Left cardiac atrium (tissue), 4 donors: ENCODE results near the gene NFATC1. TPM values are rescaled to one million over a fixed set of nuclear protein-coding genes. Genes with fewer than 3 reads are reported as not detected.

Source experiments
- ATAC-seq, 2 donors: fragments of 200-7000 bp; cut with Tn5 transposase; one replicate each; pipeline ENCODE4 v1.9.1; 2020; ENCODE audit warnings: mild to moderate bottlenecking in 2 of 2, moderate library complexity in 2 of 2
- DNase-seq: peaks from one replicate; pipeline ENCODE4 v3.0.0-alpha.2; 2020
- intact Hi-C, 2 donors: fragments of 100-400 bp; cut with DNase I; formaldehyde crosslinking; loops; one replicate each; pipeline versions ENCODE4 v1.14.1 to v1.15.1; 2022 to 2023
- total RNA-seq, 2 donors: library from RNA; stranded (reverse); fragmentation: NEBNext Ultra II Directional; extraction: Animal tissue kit (Norgen Biotek cat#: 25700); gene quantifications; one replicate each; pipeline ENCODE4 v1.2.1, GENCODE V29; 2021
- donor health status: DM: no; HTN: yes; CAD: no.
- donor health status: DM: no; HTN: yes; CAD: no; lungs with severe emphysema.
- donor health status: DM: yes; HTN: yes; CAD: no.
- donor health status: Dilated cardiomyopathy.

The NFATC1 gene
- total RNA-seq, 2 donors from 2014 or later: 17.1 to 18.9 TPM

DNA sequence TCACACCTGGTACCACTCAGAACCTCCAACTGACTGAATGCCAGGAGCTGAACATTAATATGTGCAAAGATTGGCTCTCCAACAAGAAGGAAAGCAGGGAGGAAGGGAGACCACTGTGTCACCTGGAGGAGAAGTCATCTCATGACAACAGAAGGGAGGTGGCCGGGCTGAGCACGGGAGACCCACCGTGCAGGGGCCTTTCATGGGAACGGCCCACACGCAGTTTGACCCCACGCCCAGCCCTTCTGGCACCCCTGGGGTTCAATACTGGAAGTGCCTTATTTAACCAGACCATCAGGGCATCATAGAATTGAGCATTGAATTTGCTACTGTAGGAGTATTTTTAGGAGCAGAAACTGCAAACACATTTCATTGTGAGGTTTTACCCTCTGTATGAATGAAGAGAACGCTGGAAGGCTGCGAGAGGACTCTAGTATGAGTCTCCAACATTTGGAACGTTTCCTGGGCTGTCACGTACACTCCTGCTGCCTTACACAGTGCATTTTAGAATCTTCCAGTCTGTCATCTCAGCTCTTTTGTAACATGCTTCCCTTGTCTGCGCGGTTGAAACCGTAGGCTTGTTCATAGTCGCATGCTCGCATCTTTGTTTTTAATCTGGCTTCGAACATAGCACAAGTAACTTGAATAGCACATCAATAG lies 132.1 kb downstream of the NFATC1 start:
- intact Hi-C loops: loop anchor here (2.0 to 10.0 kb wide), 6 partner anchors 63 to 150 kb away; partner anchors contain the start of gene NFATC1 (in 1 of the 2)
- DNase-seq: no peak
- ATAC-seq: no peak

DNA sequence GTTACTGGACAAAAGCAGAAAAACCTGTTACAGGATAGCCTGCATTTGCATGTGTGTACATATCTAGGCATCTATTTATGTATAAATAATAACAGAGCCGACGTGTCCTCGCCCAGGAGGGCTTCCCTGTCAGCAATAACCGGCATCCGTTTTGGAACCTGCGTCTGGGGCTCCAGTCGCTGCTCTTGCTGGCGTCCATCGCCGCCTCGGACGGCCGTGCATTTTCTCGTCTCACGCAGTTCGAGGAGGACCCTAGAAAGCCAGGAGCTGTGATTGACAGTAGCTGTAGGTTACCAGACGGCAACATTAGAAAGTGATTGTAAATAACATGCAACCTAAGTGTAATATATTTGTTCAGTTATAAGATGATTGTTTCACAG lies 132.6 kb downstream of the NFATC1 start:
- no peak for DNase-seq
- intact Hi-C loops: loop anchor here (2.0 to 10.0 kb wide), 6 partner anchors 64 to 151 kb away; partner anchors contain the start of gene NFATC1 (in 1 of the 2)
- ATAC-seq: no peak

DNA sequence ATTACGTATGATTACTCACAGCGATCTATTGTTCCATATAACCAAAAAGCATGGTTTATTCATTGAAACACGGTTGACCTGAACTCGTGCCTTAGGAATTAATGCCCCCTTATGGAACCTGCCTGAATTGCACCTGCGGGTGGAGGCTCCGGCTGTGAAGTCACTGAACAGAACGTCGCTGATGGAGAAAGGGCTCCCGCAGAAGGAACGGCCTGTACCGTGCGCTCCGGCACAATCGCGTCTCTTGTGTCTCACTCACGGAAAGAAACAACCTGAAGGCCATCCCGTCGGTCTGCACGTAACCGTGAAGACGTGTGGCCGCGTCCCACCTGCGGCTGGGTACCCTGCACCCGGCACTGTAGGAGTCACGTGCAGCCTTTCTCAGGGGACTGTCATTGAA lies 133.1 kb downstream of the NFATC1 start:
- DNase-seq: no peak
- ATAC-seq: peak; percentile 26 to 33
- intact Hi-C loops: loop anchor here (2.0 to 10.0 kb wide), 6 partner anchors 64 to 152 kb away; partner anchors contain the start of gene NFATC1 (in 1 of the 2)

DNA sequence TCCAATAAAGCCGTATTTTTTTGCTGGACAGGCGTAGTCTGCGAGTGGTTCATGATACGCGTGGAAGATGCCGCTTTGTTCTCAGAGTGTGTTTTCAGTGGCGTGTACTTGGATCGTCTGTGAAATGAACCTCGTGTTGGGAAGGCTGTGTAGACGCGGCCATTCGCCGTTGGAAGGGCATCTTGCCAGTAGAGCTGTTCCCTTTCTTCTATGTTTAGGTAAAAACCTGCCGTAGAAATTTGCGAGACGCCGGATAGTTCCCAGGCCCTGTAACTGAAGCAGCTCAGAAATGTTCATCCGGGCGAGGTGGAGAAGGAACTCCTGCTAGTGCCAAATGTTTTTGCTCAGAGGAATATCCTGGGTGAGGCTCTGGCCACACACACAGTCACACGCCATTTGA lies 133.6 kb downstream of the NFATC1 start:
- ATAC-seq: no peak
- intact Hi-C loops: loop anchor here (2.0 to 10.0 kb wide), 6 partner anchors 64 to 152 kb away; partner anchors contain the start of gene NFATC1 (in 1 of the 2)
- DNase-seq: no peak

DNA sequence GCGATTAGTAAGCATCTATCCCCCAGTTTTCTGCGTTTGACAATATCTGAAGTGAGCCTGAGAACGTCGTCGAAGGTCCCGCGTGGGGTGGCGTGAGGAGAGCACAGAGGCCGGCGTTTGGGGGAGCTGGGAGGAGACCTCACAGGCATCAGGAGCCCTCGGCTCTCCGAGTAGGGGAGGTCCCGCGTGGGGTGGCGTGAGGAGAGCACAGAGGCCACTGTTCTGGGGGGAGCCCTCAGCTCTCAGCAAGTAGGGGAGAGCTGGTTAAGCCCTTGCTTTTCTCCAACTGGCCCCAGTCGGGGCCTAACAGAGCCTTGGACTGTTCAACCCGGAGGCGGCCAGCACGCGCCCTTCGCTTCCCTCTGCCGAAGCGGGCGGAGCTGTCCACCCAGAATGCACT lies 134.3 kb downstream of the NFATC1 start:
- intact Hi-C loops: loop anchor here (2.0 to 10.0 kb wide), 7 partner anchors 65 to 153 kb away; partner anchors contain the start of gene NFATC1 (in 1 of the 2)
- no peak for ATAC-seq
- no peak for DNase-seq

DNA sequence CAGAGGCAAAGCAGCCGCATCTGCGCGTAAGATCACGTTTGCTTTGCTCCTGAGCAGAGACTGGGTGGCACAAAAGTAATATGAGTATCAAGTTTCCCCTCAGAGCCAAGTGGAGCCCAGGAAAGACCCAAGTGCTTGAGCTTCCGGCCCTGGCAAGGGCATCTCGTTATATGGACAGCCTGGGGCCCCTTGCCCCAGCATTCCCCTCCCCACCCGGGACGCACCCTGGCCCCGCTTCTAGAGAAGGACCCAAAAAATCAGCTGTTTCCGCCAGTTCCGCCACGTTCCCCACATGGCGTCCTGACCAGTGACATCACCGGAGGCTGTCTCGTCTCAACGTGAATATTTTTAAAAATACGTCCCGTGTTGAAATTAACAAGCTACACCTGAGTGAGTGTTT lies 135.1 kb downstream of the NFATC1 start:
- ATAC-seq (no peak), DNase-seq (no peak)
- intact Hi-C loops: loop anchor here in 1 of 2 donors (10.0 kb wide), 1 partner anchor 64 kb away; no protein-coding TSS in a partner anchor

DNA sequence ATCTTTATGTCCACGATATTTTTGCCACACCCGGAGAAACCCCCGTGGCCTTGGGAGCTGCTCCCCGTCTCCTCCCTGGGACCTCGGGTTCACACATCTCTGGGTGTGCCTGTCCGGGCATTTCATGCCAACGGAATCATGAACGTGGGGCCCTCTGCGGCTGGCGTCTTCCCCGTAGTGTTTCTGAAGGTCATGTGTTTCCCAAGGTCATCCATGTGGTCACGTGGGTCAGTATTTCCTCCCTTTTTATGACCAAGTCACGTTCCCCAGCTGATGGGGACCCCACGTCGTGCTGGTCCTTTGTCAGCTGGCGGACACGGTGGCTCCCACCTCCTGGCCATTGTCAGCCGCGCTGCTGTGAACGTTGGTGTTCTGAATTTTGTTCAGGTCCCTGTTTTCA lies 135.7 kb downstream of the NFATC1 start:
- intact Hi-C loops: loop anchor here in 1 of 2 donors (10.0 kb wide), 1 partner anchor 63 kb away; no protein-coding TSS in a partner anchor
- ATAC-seq (no peak), DNase-seq (no peak)

DNA sequence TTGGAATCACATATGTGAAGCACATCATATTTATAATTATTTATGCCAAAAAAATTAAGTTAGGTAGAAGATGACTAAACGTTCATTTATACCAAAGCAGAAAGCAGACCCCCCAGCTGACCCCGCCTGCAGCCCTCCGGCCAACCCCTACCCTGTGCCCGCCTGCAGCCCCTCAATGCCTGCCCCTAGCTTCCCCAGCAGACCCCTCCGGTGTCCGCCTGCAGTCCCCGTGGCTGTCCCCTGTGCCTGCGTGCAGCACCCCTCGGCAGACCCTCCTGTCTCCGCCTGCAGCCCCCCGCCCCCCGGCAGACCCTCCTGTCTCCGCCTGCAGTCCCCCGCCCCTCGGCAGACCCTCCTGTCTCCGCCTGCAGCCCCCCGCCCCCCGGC lies 136.2 kb downstream of the NFATC1 start:
- intact Hi-C loops: loop anchor here in 1 of 2 donors (10.0 kb wide), 1 partner anchor 63 kb away; no protein-coding TSS in a partner anchor
- DNase-seq (no peak), ATAC-seq (no peak)

DNA sequence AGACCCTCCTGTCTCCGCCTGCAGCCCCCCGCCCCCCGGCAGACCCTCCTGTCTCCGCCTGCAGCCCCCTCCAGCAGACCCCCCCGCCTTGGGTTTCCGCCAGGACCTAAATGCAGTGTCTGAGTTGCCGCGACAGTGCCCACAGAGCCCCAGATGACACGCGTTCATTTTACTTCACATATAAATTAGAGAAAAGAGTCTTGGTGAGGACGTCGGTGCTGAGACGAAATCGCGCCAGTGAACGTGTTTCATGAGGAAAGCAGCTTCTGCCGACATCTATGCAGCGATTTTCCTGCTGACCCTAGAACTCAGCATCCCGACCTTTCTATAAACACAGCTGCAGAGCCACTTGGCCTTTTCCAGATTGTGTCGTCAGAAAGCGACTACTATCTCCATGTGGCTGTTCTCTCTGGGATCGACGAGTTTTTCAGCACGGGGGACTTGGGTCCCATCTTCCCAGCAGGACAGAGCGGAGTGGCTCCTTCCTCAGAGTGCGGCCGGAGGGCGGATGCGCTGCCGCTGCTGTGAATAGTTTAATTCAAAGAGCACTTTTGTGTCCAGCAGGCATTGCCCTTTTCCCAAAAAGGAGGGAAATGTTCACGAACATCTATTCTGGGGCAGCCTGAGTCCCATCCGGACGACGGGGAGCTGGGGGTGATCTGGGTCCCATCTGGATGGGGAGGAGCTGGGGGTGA lies 136.7 kb downstream of the NFATC1 start:
- intact Hi-C loops: loop anchor here in 1 of 2 donors (10.0 kb wide), 1 partner anchor 62 kb away; no protein-coding TSS in a partner anchor
- ATAC-seq (no peak), DNase-seq (no peak)

DNA sequence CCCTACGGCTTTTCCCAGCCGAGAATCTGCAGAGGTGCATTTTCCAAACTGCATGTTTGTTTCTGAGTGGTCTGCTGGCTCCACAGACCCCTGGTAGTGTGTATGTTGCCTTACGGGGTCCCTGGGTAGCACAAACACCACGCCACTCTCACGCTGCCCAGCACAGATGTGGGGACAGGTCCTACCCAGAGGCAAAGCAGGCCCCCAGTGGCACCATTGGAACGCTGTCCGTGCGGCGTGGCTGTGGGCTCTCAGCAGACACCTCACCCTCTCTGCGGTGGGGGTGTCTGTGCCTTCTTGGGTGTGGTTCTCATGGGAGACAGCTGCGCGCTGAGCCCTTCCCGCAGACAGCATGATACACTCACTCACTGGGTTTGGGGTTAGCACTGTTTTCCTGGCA lies 137.4 kb downstream of the NFATC1 start:
- intact Hi-C loops: loop anchor here in 1 of 2 donors (10.0 kb wide), 1 partner anchor 62 kb away; no protein-coding TSS in a partner anchor
- DNase-seq: no peak
- no peak for ATAC-seq

DNA sequence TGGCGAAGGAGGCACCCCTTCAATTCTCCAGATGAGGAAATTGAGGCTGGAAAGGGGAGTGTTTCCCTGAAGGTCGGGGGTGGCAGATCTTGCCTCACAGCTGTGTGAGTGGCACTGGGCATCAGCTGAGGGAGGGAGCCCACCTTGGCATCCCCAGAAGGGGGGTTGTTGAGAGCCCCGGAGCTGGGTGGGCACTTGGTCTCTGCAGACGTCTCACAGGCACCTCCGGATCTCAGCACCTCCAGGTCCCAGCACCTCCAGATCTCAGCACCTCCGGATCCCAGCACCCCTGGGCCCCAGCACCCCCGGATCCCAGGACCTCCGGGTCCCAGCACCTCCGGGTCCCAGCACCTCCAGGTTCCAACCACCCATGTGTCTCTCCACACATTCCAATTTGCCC lies 137.9 kb downstream of the NFATC1 start:
- ATAC-seq: no peak
- intact Hi-C loops: loop anchor here in 1 of 2 donors (10.0 kb wide), 1 partner anchor 61 kb away; no protein-coding TSS in a partner anchor
- DNase-seq: no peak

DNA sequence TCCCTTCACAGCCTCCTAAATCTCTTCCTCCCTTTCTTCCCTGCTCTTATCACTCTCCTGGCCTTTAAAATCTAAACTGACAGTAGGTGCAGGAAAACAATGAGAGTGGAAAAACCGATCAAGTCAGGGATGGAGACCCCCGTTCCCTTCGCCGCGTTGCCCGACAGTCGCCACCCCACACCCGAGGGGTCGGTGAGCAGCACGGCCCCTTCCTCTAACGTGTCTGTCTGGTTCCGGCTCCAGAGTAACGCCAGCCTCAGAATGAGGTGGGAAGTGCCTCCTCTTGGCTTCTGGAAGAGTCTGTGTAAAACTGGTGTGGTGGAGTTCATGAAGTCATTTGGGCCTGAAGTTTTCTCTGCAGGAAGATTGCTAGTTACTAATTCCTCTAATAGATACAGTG lies 138.6 kb downstream of the NFATC1 start:
- intact Hi-C loops: loop anchor here in 1 of 2 donors (10.0 kb wide), 1 partner anchor 60 kb away; no protein-coding TSS in a partner anchor
- no peak for DNase-seq
- ATAC-seq: no peak

DNA sequence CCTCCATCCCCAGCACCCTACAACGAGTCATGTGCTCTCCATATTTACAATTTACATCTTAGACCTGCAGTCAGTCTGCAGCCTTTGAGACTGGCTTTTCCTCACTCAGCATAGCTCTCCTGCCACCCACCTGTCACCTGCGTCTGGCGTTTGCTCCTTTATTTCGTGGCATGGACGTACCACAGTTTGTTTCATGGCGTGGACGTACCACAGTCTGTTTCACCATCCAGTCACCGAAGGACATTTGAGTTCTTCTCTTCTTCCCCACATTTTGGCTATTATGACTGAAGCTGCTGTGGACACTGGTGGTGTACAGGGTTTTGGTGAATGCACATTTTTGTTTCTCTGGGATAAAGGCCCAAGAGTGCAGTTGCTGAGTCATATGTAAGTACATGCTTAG lies 142.0 kb downstream of the NFATC1 start:
- intact Hi-C loops: loop anchor here in 1 of 2 donors (10.0 kb wide), 1 partner anchor 57 kb away; no protein-coding TSS in a partner anchor
- no peak for ATAC-seq
- DNase-seq: no peak

DNA sequence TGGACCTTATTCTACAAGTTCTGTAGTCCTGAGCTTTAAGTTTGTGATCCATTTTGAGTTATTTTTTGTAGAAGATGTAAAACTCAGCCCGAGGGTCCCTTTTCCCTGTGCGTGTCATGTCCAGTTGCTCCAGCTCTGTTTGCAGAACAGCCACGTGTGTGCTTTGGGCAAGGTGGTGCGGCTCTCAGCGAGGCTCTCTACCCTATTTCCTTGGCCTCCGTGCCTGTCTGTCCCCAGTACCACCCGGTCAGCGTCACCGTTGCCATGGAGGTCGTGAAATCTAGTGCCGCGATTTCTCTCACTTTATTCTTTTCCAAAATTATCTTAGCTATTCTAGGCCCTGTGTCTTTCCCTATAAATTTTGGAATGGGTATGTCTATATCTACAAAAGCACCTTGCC lies 142.9 kb downstream of the NFATC1 start:
- intact Hi-C loops: loop anchor here in 1 of 2 donors (10.0 kb wide), 1 partner anchor 56 kb away; no protein-coding TSS in a partner anchor
- ATAC-seq (no peak), DNase-seq (no peak)

DNA sequence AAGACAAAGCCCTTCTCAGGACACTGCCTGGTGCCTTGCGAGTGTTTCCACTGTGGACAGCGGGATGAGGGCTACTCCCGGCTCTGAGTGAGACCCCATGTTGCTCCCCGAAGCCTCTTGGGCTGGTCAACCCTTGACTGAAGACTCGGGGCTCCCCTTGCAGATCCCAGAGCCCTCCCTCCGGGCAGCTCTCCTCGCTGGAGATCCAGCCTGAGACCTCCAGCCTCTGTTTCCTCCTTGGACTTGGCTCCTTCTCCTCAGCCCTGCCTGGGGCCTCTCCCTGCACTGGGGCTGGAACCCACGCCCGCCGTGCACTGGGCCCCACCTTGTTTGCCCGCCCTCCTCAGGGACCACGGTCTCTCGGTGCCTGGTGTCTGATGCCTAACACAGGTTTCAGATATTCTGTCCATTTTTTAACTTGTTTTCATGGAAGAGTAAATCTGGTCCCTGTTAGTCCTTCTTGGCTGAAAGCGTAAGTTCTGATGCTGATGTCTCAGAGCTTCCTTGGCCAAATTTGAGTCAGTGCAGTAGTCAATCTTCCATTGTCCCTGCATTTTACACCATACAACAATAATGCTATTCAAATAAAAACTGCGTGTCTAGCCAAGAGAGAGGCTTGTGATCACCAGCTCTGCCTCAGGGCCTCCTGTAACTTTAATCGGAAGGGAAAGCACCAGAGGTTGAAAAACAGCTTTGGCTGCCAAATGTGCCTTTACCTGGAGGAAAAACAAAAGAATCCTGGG lies 144.6 kb downstream of the NFATC1 start:
- no peak for ATAC-seq
- intact Hi-C loops: no loop called here
- no peak for DNase-seq

DNA sequence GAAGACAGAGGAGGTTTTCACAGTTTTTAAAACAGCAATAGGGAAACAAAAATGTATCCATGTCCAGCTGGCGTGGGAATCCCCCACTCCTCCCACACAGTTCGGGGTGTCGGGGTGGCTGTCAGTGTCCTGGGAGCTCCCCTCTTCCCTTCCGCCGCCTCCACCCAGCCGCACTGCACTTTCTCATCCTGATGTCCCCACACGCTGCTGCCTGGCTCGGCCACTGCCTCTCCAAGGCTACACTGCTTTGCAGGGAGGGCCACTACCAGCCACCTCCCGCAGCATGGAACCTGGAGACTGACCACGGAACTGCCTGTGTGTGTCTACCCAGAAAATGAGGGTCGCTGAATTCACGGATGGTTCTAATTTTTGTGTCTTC lies 145.2 kb downstream of the NFATC1 start:
- intact Hi-C loops: no loop called here
- ATAC-seq: no peak
- no peak for DNase-seq

DNA sequence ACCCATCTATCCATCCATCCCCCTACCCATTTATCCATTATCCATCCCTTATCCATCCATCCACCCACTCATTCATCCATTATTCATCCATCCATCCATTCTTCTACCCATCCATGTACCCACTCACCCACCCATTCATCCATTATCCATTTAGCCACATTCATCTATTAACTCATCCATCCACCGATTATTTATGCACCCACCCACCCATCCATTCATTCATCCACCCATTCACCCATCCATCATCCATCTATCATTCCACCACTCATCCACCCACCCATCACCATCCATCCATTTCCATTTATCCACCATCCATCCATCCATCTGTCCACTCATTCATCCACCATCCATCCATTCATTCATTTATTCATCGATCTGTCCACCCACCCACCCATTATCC lies 146.5 kb downstream of the NFATC1 start:
- DNase-seq: no peak
- ATAC-seq: no peak
- intact Hi-C loops: no loop called here

DNA sequence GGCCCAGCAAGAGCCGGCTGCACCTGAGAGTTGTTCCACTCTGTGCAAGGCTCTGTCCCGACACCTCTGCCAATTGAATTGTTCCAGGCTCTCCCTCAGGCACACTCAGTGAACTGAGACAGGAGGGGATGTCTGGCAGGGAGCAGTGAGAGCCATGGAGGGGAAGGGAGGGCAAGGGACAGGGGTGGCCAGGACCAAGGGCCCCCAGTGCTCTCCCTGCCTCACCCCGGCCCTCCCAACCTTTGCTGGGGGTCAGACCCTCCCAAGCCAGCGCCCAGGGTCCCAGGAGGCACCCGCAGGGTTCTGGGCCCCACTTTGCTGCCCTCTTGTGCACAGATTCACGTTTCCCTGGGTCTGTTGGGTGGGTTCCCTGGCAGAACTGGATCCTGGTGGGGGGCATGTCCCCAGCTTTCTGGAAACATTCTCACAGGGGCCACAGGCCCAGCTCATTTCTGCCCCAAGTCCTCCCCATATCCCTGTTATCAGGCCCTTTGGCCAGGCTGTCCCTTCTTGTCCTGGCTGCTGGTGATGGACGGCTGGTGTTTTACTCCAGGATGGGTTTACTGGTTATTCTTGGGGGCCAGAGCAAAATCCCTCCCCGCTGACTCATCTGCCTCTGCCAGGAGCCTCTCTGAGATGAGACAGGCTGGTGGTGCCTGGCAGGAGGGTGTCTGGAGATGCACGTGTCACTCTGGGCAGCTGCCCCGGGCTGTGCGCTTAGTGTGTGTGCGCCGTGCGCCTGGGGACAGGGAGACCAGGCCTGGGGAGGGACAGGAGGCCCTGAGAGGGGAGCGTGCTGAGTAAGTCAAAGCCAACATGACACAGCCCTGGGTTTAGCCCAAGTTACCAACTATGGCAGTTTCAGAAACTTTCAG lies 147.4 kb downstream of the NFATC1 start:
- peak; percentile 78 for ATAC-seq
- intact Hi-C loops: no loop called here
- DNase-seq: peak; percentile 67
